ENCODE measurements around the gene KCNIP4.

- TF ChIP-seq, protein P1, sequence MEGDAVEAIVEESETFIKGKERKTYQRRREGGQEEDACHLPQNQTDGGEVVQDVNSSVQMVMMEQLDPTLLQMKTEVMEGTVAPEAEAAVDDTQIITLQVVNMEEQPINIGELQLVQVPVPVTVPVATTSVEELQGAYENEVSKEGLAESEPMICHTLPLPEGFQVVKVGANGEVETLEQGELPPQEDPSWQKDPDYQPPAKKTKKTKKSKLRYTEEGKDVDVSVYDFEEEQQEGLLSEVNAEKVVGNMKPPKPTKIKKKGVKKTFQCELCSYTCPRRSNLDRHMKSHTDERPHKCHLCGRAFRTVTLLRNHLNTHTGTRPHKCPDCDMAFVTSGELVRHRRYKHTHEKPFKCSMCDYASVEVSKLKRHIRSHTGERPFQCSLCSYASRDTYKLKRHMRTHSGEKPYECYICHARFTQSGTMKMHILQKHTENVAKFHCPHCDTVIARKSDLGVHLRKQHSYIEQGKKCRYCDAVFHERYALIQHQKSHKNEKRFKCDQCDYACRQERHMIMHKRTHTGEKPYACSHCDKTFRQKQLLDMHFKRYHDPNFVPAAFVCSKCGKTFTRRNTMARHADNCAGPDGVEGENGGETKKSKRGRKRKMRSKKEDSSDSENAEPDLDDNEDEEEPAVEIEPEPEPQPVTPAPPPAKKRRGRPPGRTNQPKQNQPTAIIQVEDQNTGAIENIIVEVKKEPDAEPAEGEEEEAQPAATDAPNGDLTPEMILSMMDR (IDR thresholded peaks at IDR 0.05): peak; percentile 52
- TF ChIP-seq EZH2 (IDR thresholded peaks at IDR 0.05) (no peak), EZH2phosphoT487 (IDR thresholded peaks at IDR 0.05) (no peak)
Measured at GRCh38 chr4:21507439-21507838, 441.1 kb downstream of the KCNIP4 start.
